SK-N-SH (cell line): Measurements from ENCODE around the gene LUC7L3. TPM values are rescaled to one million over a fixed set of nuclear protein-coding genes. Genes with fewer than 3 reads are reported as not detected.
"Not testable (repeated sequence)": the region's sequence is repeated elsewhere in the genome, so short reads cannot be mapped to it uniquely, and the experiment has no call there.

ENCODE experiments used
- CTCF ChIA-PET: fragments of 300-600, 350-600 bp; formaldehyde crosslinking; extraction: SDS; loops from one replicate; lab custom pipeline; 2021; lab: Yijun Ruan, JAX
- POLR2A ChIA-PET: fragments of 350-600 bp; sonication (Branson Sonifier 250); formaldehyde crosslinking; extraction: SDS; loops from one replicate; lab custom pipeline; 2020; ENCODE audit warnings: antibody characterized with exemption, inconsistent platforms; lab: Yijun Ruan, JAX
- DNase-seq: peaks from one replicate; pipeline ENCODE4 v3.0.0; 2012
- H2AFZ ChIP-seq: fragments of 200-600 bp; sonication (generic); 2 replicates; pipeline ENCODE4 v1.8.1; 2016; ENCODE audit warnings: antibody characterized with exemption, mild to moderate bottlenecking, low read depth
- H3F3A ChIP-seq: fragments of 200-600 bp; sonication (generic); replicated peaks from 2 replicates; pipeline ENCODE3; 2016; ENCODE audit warnings: antibody characterized with exemption, mild to moderate bottlenecking; ENCODE audit not compliant: insufficient read depth
- H3K27ac ChIP-seq, 2 experiments: fragments of 200-500 bp in 1 of 2; fragments of 200-600 bp in 1 of 2; sonication (Bioruptor generic) in 1 of 2; sonication (generic), shearing (Covaris generic) in 1 of 2; 2 replicates each; pipeline versions ENCODE4 v1.5.1 to v1.6.1; 2014 to 2016; ENCODE audit warnings: low read depth in 2 of 2, inconsistent platforms in 1 of 2, low read length in 1 of 2, mild to moderate bottlenecking in 1 of 2, mixed read lengths in 1 of 2
- H3K27me3 ChIP-seq: fragments of 200-600 bp; sonication (generic), shearing (Covaris generic); 2 replicates; pipeline ENCODE4 v1.6.1; 2016; ENCODE audit warnings: mixed run types; ENCODE audit not compliant: insufficient read depth
- H3K36me3 ChIP-seq, 2 experiments: fragments of 200-500 bp in 1 of 2; fragments of 200-600 bp in 1 of 2; sonication (Bioruptor generic) in 1 of 2; sonication (generic) in 1 of 2; replicated peaks in 1 of 2; 2 replicates each; pipeline versions ENCODE3 to v1.5.1; 2014 to 2016; ENCODE audit warnings: low read length in 1 of 2, mild to moderate bottlenecking in 1 of 2; ENCODE audit not compliant: insufficient read depth in 2 of 2, control insufficient read depth in 1 of 2
- H3K4me1 ChIP-seq, 2 experiments: fragments of 200-500 bp in 1 of 2; fragments of 200-600 bp in 1 of 2; sonication (Bioruptor generic) in 1 of 2; sonication (generic), shearing (Covaris generic) in 1 of 2; 2 replicates each; pipeline versions ENCODE4 v1.5.1 to v1.6.1; 2014 to 2016; ENCODE audit warnings: low read depth in 1 of 2, low read length in 1 of 2, mixed run types in 1 of 2; ENCODE audit not compliant: insufficient read depth in 2 of 2, control insufficient read depth in 1 of 2
- H3K4me2 ChIP-seq: fragments of 200-600 bp; sonication (generic), shearing (Covaris generic); 2 replicates; pipeline ENCODE4 v1.6.1; 2017; ENCODE audit warnings: mixed run types
- H3K4me3 ChIP-seq, 2 experiments: fragments of 200-500 bp in 1 of 2; fragments of 200-600 bp in 1 of 2; sonication (Bioruptor generic) in 1 of 2; sonication (generic), shearing (Covaris generic) in 1 of 2; 2 replicates each; pipeline versions ENCODE4 v1.5.1 to v1.8.1; 2014 to 2016; ENCODE audit warnings: low read depth in 2 of 2, inconsistent platforms in 1 of 2, low read length in 1 of 2, mild to moderate bottlenecking in 1 of 2, mixed read lengths in 1 of 2, moderate library complexity in 1 of 2
- H3K79me2 ChIP-seq: fragments of 200-600 bp; sonication (generic); 2 replicates; pipeline ENCODE4 v1.8.1; 2017; ENCODE audit warnings: mild to moderate bottlenecking; ENCODE audit not compliant: insufficient read depth
- H3K9ac ChIP-seq: fragments of 200-600 bp; sonication (generic); 2 replicates; pipeline ENCODE4 v1.6.1; 2017; ENCODE audit warnings: mixed run types
- H3K9me2 ChIP-seq: fragments of 200-600 bp; sonication (generic); 2 replicates; pipeline ENCODE4 v1.6.1; 2017; ENCODE audit warnings: mixed run types
- H3K9me3 ChIP-seq: fragments of 200-600 bp; sonication (generic); 2 replicates; pipeline ENCODE4 v1.6.1; 2017; ENCODE audit warnings: mixed run types, mild to moderate bottlenecking, moderate library complexity
- H4K20me1 ChIP-seq: fragments of 200-600 bp; sonication (generic); 2 replicates; pipeline ENCODE4 v1.6.1; 2017; ENCODE audit warnings: mild to moderate bottlenecking, mixed run types; ENCODE audit not compliant: insufficient read depth
- FOXM1 ChIP-seq: IDR thresholded peaks from 2 replicates; pipeline ENCODE4 v1.4.0; 2012; ENCODE audit warnings: low read depth, mild to moderate bottlenecking
- IRF3 ChIP-seq: fragments of 150-350 bp; IDR thresholded peaks from 2 replicates; pipeline ENCODE4 v1.6.1; 2016; ENCODE audit warnings: mild to moderate bottlenecking, low read depth, low read length
- MEF2A ChIP-seq: IDR thresholded peaks from 2 replicates; pipeline ENCODE4 v1.4.0; 2012; ENCODE audit warnings: low read depth, borderline replicate concordance
- MXI1 ChIP-seq: IDR thresholded peaks from 2 replicates; pipeline ENCODE4 v1.6.1; 2012; ENCODE audit warnings: mild to moderate bottlenecking, low read depth, low read length, improper control_type of control experiment
- RAD21 ChIP-seq: IDR thresholded peaks from 2 replicates; pipeline ENCODE4 v1.6.1; 2012; ENCODE audit warnings: mild to moderate bottlenecking, low read length
- RXRA ChIP-seq: IDR thresholded peaks from 2 replicates; pipeline ENCODE4 v1.4.0; 2012; ENCODE audit warnings: low read depth, mild to moderate bottlenecking, borderline replicate concordance
- SMC3 ChIP-seq: IDR thresholded peaks from 2 replicates; pipeline ENCODE4 v1.6.1; 2012; ENCODE audit warnings: low read depth, low read length, improper control_type of control experiment
- TCF12 ChIP-seq: IDR thresholded peaks from 2 replicates; pipeline ENCODE4 v1.4.0; 2012
- WGBS: methylation state at CpG from one replicate; pipeline ENCODE4 v1.1.6; 2017; ENCODE audit warnings: low lambda C conversion rate; 5-methylcytosine and 5-hydroxymethylcytosine counted together
- polyA plus RNA-seq, 3 experiments: library from polyadenylated mRNA; depleted of rRNA; stranded (reverse); fragments of >200 nt; gene quantifications; 2 replicates each; pipeline ENCODE4 v1.2.3, GENCODE V29; 2012
- TF ChIP-seq, protein P1 (sequence below): fragments of 150-350 bp; IDR thresholded peaks from 2 replicates; pipeline ENCODE4 v1.6.1; 2017; ENCODE audit warnings: antibody characterized with exemption, low read length, low read depth, borderline replicate concordance

LUC7L3 gene
- polyA plus RNA-seq, 1 of the 3 experiments (the other 2 are of a cell fraction), result 154 TPM

GRCh38 chr17:50724622-50725021 lies 5.2 kb downstream of the LUC7L3 start:
- not testable (repeated sequence) for H3K27me3 ChIP-seq, DNase-seq, H3K9me2 ChIP-seq, H2AFZ ChIP-seq, H3K27ac ChIP-seq, H3K36me3 ChIP-seq, H3K4me2 ChIP-seq, H3K9ac ChIP-seq, H3K9me3 ChIP-seq, H3K4me3 ChIP-seq
- peaks cover 11% of the 10 kb centered on the region for H3F3A ChIP-seq
- POLR2A ChIA-PET, result interaction anchor here (0.6 kb wide), 1 partner anchor 167 kb away, joined by 3 read pairs; no protein-coding TSS in a partner anchor
- H3K79me2 ChIP-seq, result peaks cover 100% of the 10 kb centered on the region
- H4K20me1 ChIP-seq, result peaks cover 99% of the 10 kb centered on the region
- WGBS, result 96% methylated on average over 6 of the region's 6 CpGs
- CTCF ChIA-PET, result interaction anchor here (0.8 kb wide), 1 partner anchor 58 kb away, joined by 4 read pairs; no protein-coding TSS in a partner anchor
- peaks cover 11% of the 10 kb centered on the region in 2 experiments; a peak in 3 of 4 replicates for H3K4me1 ChIP-seq

- CTCF ChIA-PET, result interaction anchor here (0.6 to 1.2 kb wide), 3 partner anchors 31 to 160 kb away, joined by 3 to 5 read pairs (median 3); no protein-coding TSS in a partner anchor
- Histone ChIP-seq H3K79me2 (peaks cover 100% of the 10 kb centered on the region), H3K27ac (no peak overlapping the region), H3K9me3 (no peaks in the 10 kb centered on the region), H3K4me2 (no peak overlapping the region), H3F3A (peaks cover 14% of the 10 kb centered on the region), H3K9me2 (no peaks in the 10 kb centered on the region), H2AFZ (no peak overlapping the region), H3K4me1 (peaks cover 11 to 13% of the 10 kb centered on the region in 2 experiments; a peak in 3 of 4 replicates), H3K27me3 (no peaks in the 10 kb centered on the region), H3K4me3 (no peak overlapping the region)
- no peak for DNase-seq
- 93% methylated on average over 12 of the region's 12 CpGs for WGBS
- no peak for TF ChIP-seq RAD21
- no peak for TF ChIP-seq TCF12
- no peak for TF ChIP-seq MEF2A
- TF ChIP-seq, all 33 proteins: peak for 0
- peaks cover 99% of the 10 kb centered on the region for H4K20me1 ChIP-seq
- H3K9ac ChIP-seq, result no peak overlapping the region
- POLR2A ChIA-PET, result no interaction called here
- H3K36me3 ChIP-seq, result peaks cover 2 to 8% of the 10 kb centered on the region in 2 experiments
Measured at GRCh38 chr17:50725769-50726655, 6.6 kb downstream of the LUC7L3 start.

- no peak for DNase-seq
- no peaks in the 10 kb centered on the region for H3K9me2 ChIP-seq
- H3K9ac ChIP-seq, result no peak overlapping the region
- ChIA-PET POLR2A (no interaction called here), CTCF (interaction anchor here (1.0 to 1.6 kb wide), 5 partner anchors 55 to 255 kb away, joined by 3 to 5 read pairs (median 4); no protein-coding TSS in a partner anchor)
- no peaks in the 10 kb centered on the region for H3K9me3 ChIP-seq
- H3K27me3 ChIP-seq, result no peaks in the 10 kb centered on the region
- H3K79me2 ChIP-seq, result peaks cover 100% of the 10 kb centered on the region
- no peak overlapping the region for H3K4me2 ChIP-seq
- no peak overlapping the region for H3K27ac ChIP-seq
- no peak overlapping the region for H3K4me3 ChIP-seq
- peaks cover 99% of the 10 kb centered on the region for H4K20me1 ChIP-seq
- WGBS, result 83% methylated on average over 2 of the region's 2 CpGs
- peaks cover 22% of the 10 kb centered on the region for H3F3A ChIP-seq
- peaks cover 7 to 16% of the 10 kb centered on the region in 2 experiments; a peak in 3 of 4 replicates for H3K4me1 ChIP-seq
- no peak overlapping the region for H2AFZ ChIP-seq
- no peak for TF ChIP-seq FOXM1
- no peak for TF ChIP-seq RXRA
- no peak for TF ChIP-seq MEF2A
- no peak for TF ChIP-seq IRF3
- TF ChIP-seq SMC3, result no peak
- TF ChIP-seq MXI1, result no peak
- TF ChIP-seq, protein P1, sequence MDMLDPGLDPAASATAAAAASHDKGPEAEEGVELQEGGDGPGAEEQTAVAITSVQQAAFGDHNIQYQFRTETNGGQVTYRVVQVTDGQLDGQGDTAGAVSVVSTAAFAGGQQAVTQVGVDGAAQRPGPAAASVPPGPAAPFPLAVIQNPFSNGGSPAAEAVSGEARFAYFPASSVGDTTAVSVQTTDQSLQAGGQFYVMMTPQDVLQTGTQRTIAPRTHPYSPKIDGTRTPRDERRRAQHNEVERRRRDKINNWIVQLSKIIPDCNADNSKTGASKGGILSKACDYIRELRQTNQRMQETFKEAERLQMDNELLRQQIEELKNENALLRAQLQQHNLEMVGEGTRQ, result no peak
- peaks cover 0 to 10% of the 10 kb centered on the region in 2 experiments for H3K36me3 ChIP-seq
Measured at GRCh38 chr17:50728112-50728429, 8.7 kb downstream of the LUC7L3 start.
